T-helper 17 cell (primary cell): ENCODE results near the gene CDK15. TPM values are rescaled to one million over a fixed set of nuclear protein-coding genes. Genes with fewer than 3 reads are reported as not detected.
"Not testable (repeated sequence)": the region's sequence is repeated elsewhere in the genome, so short reads cannot be mapped to it uniquely, and the experiment has no call there.

Experiments
- ATAC-seq: fragments of 150-1000 bp; cut with Tn5 transposase; 2 replicates; pipeline ENCODE4 v1.10.0; 2021; ENCODE audit warnings: mild to moderate bottlenecking, moderate library complexity
- DNase-seq, 3 donors: peaks; one replicate each; pipeline versions ENCODE4 v3.0.0 to v3.0.0-alpha.2; 2020 to 2021
- H3K9me3 ChIP-seq: one replicate; pipeline ENCODE4 v1.7.0; 2013; ENCODE audit warnings: low read length, mild to moderate bottlenecking; ENCODE audit not compliant: control insufficient read depth, poor library complexity, severe bottlenecking
- H3K27ac Mint-ChIP-seq: one replicate; pipeline ENCODE4 v1.8.0; 2022; ENCODE audit warnings: mild to moderate bottlenecking, moderate library complexity, mixed read lengths
- H3K27me3 Mint-ChIP-seq: one replicate; pipeline ENCODE4 v1.8.0; 2022; ENCODE audit warnings: mixed read lengths
- H3K36me3 Mint-ChIP-seq: one replicate; pipeline ENCODE4 v1.8.0; 2022; ENCODE audit warnings: low read depth, mixed read lengths
- H3K4me1 Mint-ChIP-seq: one replicate; pipeline ENCODE4 v1.8.0; 2022; ENCODE audit warnings: mild to moderate bottlenecking, mixed read lengths
- H3K4me3 Mint-ChIP-seq: one replicate; pipeline ENCODE4 v1.8.0; 2022; ENCODE audit warnings: mild to moderate bottlenecking, moderate library complexity, mixed read lengths
- total RNA-seq, 4 donors: library from RNA in 2 of 4; stranded (reverse) in 2 of 4; gene quantifications; one replicate each; pipeline ENCODE4 v1.2.3 and lab custom pipeline; 2022 to 2026

The CDK15 gene
- total RNA-seq, 2 donors from 2014 or later, result not detected

DNA sequence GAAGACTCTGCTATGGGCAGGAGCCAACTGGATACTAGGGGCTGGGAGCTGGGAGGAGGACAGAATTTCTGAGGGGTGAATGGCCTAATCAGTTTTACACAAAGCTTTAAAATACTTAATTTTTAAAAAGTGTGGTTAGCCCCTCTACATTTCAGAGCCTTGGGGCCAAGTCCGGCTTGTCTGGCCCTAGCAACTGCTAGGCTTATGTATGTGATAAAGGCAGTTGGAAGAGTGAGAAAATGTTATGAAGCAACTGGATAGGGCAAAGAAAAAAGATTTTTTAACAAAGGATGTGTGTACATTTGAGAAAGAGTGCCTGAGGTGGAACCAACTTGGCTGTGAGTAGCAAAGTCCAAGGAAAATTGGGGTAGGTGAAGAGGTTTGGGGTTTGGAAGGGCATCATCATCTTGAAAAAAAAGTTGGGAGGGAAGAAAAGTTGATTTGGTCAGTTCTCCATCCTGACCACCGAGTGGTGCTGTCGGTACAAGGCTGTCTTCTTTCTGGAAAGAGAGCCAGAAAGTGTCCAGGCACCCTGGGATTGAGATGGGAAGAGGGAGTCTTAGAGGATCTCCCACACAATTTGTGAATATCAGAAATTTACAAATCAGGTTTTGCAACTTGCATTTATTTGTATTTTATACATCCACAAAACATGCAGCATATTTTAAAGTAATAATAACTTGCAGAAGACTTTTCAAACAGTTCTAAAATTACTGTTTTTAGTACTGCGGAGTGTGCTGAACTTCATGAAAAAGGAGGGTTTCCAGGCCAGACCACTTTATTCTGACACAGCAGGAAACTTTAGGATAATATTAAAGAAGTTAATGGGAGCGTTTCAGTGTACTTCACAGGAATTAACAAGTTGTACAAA is 10.5 kb upstream of the CDK15 start:
- no peaks in the 10 kb centered on the region for H3K4me1 Mint-ChIP-seq
- no peaks in the 10 kb centered on the region for H3K9me3 ChIP-seq
- H3K27me3 Mint-ChIP-seq, result peaks cover 21% of the 10 kb centered on the region
- peaks cover 2% of the 10 kb centered on the region for H3K36me3 Mint-ChIP-seq
- DNase-seq (no peak), ATAC-seq (no peak)
- no peak overlapping the region for H3K4me3 Mint-ChIP-seq
- H3K27ac Mint-ChIP-seq, result no peak overlapping the region

DNA sequence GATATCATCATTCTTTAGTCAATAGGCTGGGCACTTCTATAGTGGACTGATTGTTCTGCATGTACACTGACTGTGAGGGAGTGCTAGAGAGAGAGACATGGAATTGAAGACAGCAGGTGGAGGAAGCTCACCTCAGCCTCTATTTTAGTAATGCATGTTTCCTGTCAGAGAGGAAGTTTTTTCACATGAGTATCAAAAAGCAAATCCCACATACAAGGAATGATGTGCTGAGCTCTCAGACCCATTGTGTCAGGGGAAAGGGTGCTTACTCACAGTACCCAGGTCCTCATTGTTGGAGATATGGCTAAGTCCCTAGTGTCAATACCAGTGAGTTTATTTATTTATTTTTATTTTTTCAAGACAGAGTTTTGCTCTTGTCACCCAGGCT is 9.9 kb upstream of the CDK15 start:
- Mint-ChIP-seq H3K4me3 (no peak overlapping the region), H3K4me1 (no peaks in the 10 kb centered on the region), H3K27me3 (peaks cover 26% of the 10 kb centered on the region), H3K27ac (no peak overlapping the region), H3K36me3 (peaks cover 4% of the 10 kb centered on the region)
- no peak for DNase-seq
- no peaks in the 10 kb centered on the region for H3K9me3 ChIP-seq
- ATAC-seq, result no peak

DNA sequence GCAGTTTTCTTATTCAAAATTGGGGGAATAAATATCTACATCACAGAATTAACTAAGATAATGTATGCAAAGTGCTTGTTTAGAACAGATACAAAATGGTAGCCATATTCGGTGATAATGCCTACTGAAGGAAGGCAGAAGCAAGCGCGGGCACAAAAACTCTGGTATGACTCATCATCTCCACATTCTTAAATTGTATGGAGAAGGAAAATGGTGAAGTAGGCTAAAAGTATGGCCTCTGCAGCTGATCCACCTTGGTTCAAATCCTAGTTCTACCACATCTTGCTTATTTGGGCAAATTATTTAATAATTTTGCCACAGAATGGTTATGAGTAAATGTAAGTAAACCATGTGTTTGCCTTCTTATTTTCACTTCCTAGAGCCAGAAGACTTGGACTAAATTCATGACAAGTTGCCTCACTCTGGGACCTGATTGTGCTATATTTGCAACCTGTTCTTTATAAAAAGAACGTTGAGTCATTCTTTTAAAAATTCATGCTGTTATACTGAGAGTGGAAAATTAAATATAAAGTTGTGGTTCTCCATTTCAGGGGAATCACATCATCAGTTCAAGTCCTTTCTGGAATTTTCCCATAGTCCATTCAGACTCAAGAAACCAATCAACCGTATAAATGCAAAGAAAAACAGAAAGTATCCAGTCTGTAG is 9.0 kb upstream of the CDK15 start:
- peaks cover 30% of the 10 kb centered on the region for H3K27me3 Mint-ChIP-seq
- ATAC-seq, result no peak
- no peaks in the 10 kb centered on the region for H3K9me3 ChIP-seq
- H3K4me1 Mint-ChIP-seq, result no peaks in the 10 kb centered on the region
- DNase-seq, result no peak
- no peak overlapping the region for H3K27ac Mint-ChIP-seq
- no peak overlapping the region for H3K4me3 Mint-ChIP-seq
- peaks cover 4% of the 10 kb centered on the region for H3K36me3 Mint-ChIP-seq

DNA sequence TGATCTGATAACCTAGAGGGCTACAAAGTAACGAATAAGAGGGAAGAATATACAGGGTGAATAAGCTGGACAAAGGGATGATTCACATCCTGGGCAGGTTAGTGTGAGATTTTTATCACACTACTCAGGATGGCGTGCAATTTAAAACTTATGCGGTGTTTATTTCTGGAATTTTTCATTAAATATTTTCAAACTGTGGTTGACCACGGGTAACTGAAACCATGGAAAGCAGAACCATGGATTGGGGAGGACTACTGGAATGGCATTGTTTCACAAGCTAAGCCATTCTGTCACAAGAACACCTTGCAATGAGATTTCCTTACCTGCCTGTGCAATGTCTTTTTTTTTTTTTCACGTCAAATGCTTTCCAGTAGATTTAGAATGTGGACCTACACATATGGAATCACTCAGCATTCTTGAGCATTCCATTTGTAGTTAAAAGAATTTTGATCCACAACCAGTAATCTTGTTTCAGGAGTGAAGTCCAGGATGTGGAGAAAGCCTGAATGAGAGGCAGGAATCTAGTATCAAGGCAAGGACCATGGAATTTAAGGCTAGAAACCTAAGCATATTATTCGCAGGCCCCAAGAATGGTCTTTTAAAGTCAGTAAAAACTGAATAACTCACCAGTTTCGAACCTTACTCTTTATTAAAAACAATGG is 8.0 kb upstream of the CDK15 start:
- ATAC-seq (no peak), DNase-seq (no peak)
- H3K4me1 Mint-ChIP-seq, result no peaks in the 10 kb centered on the region
- no peak overlapping the region for H3K27ac Mint-ChIP-seq
- H3K4me3 Mint-ChIP-seq, result no peak overlapping the region
- H3K9me3 ChIP-seq, result no peaks in the 10 kb centered on the region
- H3K36me3 Mint-ChIP-seq, result peaks cover 4% of the 10 kb centered on the region
- peaks cover 39% of the 10 kb centered on the region for H3K27me3 Mint-ChIP-seq

DNA sequence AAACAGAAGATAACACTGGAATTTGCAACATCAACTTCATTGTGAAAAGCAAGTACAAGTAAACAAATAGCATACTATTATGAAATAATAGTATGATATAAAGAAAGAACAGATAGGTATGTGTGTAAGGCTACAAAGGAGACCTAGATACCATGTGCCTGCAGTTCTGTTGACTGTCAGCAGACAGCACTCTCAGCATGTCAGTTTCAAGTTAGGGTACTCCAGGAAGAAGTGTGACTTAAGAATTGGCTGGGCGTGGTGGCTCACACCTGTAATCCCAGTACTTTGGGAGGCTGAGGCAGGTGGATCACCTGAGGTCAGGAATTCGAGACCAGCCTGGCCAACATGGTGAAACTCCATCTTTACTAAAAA is 7.4 kb upstream of the CDK15 start:
- H3K36me3 Mint-ChIP-seq, H3K9me3 ChIP-seq, ATAC-seq, H3K4me3 Mint-ChIP-seq, H3K4me1 Mint-ChIP-seq, DNase-seq, H3K27ac Mint-ChIP-seq: not testable (repeated sequence)
- H3K27me3 Mint-ChIP-seq, result peaks cover 44% of the 10 kb centered on the region

DNA sequence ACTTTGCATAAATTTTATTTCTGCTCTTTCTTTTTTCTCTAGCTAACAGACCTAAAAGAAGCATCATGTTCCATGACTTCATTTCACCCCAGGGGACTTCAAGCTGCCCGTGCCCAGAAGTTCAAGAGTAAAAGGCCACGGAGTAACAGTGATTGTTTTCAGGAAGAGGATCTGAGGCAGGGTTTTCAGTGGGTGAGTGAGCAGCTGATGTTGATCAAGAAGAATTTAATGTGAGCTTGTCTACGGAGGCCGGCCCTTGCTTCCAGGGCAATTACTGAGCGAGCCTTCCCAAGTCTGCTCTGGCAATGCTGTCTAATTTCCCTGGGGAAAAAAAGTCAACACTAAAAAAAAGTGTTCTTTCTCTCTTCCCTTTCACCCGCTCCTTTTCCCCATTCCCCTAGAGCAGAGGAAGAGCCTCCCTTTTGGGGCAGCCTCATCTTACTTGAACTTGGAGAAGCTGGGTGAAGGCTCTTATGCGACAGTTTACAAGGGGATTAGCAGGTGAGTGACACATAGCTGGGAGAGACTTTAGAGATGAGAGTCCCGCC is 1.2 kb downstream of the CDK15 start:
- H3K36me3 Mint-ChIP-seq, result no peaks in the 10 kb centered on the region
- H3K9me3 ChIP-seq, result no peaks in the 10 kb centered on the region
- H3K4me3 Mint-ChIP-seq, result no peak overlapping the region
- H3K27me3 Mint-ChIP-seq, result peaks cover 45% of the 10 kb centered on the region
- no peak for ATAC-seq
- H3K27ac Mint-ChIP-seq, result no peak overlapping the region
- DNase-seq, result no peak
- no peaks in the 10 kb centered on the region for H3K4me1 Mint-ChIP-seq

DNA sequence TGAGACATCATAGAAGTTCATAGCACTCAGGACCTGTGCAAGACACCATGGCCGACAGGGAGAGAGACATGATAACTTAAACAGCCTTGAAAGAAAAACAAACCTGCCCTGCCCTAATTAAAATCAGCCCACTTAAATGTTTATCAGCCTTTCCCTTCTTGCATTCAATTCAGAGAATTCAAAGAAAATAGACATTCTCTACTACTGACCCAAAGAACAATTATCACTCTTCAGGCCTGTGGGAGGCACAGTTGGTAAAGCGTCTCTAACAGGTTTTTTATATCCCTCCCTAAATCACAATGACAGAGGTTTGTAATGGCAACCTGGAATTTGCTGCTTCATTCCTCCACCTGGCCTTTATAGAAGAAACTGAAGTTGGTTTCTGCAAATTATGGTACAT is 1.7 kb downstream of the CDK15 start:
- H3K27ac Mint-ChIP-seq, result no peak overlapping the region
- no peak for DNase-seq
- no peak overlapping the region for H3K4me3 Mint-ChIP-seq
- no peaks in the 10 kb centered on the region for H3K9me3 ChIP-seq
- ATAC-seq, result no peak
- no peaks in the 10 kb centered on the region for H3K4me1 Mint-ChIP-seq
- H3K27me3 Mint-ChIP-seq, result peaks cover 41% of the 10 kb centered on the region
- no peaks in the 10 kb centered on the region for H3K36me3 Mint-ChIP-seq

DNA sequence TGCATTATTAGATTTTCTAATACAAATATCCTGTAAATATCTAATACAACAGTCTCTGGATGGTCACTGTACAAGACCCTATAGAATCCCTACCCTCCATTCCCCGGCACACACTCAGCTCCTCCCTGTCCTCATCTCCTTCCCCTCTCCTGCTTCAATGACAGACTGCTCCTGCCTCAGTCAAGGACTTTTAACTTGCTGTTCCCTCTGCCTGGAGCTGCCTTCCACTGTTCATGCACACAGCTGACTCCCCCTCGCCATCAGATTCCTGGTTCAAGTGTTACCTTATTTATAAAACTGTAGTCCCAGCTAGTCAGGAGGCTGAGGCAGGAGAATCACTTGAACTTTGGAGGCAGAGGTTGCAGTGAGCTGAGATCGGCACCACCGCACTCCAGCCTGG is 3.3 kb downstream of the CDK15 start:
- no peak overlapping the region for H3K4me3 Mint-ChIP-seq
- no peaks in the 10 kb centered on the region for H3K9me3 ChIP-seq
- H3K27ac Mint-ChIP-seq, result no peak overlapping the region
- H3K4me1 Mint-ChIP-seq, result no peaks in the 10 kb centered on the region
- DNase-seq, result no peak
- H3K27me3 Mint-ChIP-seq, result peaks cover 43% of the 10 kb centered on the region
- no peak for ATAC-seq
- no peaks in the 10 kb centered on the region for H3K36me3 Mint-ChIP-seq

DNA sequence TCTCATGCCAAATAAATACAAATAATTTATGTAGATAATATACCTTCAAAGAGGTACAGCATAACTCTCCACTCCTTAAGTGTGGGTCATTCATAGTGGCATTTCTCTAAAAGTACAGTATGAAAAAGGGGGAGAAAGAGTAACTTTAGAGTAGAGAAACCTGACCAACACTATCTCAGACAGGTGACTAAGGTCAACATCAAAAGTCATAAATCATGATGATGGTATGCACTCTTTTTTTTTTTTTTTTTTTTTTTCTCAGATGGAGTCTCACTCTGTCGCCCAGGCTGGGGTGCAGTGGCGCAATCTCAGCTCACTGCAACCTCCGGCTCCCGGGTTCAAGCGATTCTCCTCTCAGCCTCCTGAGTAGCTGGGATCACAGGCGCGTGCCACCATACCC is 4.3 kb downstream of the CDK15 start:
- ATAC-seq, H3K4me1 Mint-ChIP-seq, H3K36me3 Mint-ChIP-seq, H3K27ac Mint-ChIP-seq, DNase-seq, H3K4me3 Mint-ChIP-seq, H3K9me3 ChIP-seq: not testable (repeated sequence)
- H3K27me3 Mint-ChIP-seq, result peaks cover 43% of the 10 kb centered on the region

DNA sequence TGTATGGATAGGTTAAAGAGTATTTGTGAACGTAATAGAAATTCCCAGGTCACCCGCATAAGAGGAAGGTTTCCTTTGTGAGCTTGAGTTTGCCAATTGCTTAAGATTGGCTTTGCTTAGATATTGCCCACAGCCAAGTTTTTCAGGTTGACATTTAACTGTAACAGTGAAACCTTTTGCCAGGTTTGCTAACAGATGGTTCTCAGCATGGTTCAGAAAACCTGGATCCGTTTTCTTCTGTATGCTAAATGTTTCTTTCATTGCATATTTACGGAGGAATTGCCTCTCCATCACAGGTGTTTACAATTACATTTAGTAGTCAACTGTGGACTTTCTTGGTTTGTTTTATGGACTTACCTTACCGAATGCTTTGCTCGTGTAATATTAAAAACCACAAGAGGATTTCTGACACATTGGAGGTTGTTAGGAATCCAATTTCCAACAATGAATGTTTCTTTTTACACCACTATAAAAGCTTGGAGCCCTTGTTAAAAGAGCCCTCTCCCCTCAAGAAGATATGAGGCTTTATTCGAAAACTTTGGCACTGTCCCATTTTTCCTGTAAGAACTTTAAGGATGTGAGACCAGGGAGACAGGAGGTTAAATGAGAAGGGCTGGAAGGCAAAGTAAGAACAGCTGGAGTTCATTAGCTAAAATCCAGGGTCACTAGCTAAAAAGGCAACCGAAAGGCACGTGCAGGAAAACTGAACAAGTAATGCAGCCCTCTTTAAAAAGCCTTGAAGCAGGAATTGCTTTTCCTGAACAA is 7.8 kb downstream of the CDK15 start:
- Mint-ChIP-seq H3K36me3 (no peaks in the 10 kb centered on the region), H3K4me3 (no peak overlapping the region), H3K27me3 (peaks cover 34% of the 10 kb centered on the region), H3K27ac (no peak overlapping the region), H3K4me1 (no peaks in the 10 kb centered on the region)
- ATAC-seq (no peak), DNase-seq (no peak)
- H3K9me3 ChIP-seq, result no peaks in the 10 kb centered on the region

DNA sequence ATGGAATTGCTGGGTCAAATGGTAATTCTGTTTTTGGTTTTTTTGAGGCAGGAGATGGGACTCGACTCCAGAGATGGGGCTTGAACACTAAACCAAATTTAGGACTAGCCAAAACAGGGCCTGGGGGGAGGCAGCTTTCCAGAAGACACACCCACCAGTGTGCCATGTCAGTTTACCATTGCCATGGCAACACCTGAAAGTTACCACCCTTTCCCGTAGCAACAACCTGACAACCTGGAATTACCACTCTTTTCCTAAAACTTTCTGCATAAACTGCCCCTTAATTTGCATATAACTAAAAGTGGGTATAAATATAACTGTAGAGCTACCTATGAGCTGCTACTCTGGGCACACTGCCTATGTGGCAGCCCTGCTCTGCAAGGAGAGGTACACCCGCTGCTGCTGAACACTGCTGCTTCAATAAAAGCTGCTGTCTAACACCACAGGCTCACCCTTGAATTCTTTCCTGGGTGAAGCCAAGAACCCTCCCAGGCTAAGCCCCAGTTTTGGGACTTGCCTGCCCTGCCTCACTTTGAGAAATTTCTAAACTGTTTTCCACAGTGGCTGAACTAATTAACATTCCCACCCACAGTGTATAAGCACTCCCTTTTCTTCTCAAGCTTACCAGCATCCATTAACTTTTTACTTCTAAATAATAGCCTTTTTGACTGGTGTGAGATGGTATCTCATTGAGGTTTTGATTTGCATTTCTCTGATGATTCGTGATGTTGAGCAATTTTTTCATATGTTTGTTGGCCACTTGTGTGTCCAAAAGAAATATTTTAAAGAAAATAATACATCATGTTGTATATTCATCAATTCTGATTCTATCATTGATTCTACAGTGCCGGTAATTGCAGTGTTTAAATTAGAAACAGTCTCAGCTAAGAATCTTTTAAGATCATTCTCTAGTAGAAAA is 10.6 kb downstream of the CDK15 start:
- H3K4me1 Mint-ChIP-seq, result no peaks in the 10 kb centered on the region
- H3K27me3 Mint-ChIP-seq, result peaks cover 29% of the 10 kb centered on the region
- H3K9me3 ChIP-seq, result no peaks in the 10 kb centered on the region
- ATAC-seq, result no peak
- no peaks in the 10 kb centered on the region for H3K36me3 Mint-ChIP-seq
- no peak overlapping the region for H3K4me3 Mint-ChIP-seq
- H3K27ac Mint-ChIP-seq, result no peak overlapping the region
- no peak for DNase-seq

DNA sequence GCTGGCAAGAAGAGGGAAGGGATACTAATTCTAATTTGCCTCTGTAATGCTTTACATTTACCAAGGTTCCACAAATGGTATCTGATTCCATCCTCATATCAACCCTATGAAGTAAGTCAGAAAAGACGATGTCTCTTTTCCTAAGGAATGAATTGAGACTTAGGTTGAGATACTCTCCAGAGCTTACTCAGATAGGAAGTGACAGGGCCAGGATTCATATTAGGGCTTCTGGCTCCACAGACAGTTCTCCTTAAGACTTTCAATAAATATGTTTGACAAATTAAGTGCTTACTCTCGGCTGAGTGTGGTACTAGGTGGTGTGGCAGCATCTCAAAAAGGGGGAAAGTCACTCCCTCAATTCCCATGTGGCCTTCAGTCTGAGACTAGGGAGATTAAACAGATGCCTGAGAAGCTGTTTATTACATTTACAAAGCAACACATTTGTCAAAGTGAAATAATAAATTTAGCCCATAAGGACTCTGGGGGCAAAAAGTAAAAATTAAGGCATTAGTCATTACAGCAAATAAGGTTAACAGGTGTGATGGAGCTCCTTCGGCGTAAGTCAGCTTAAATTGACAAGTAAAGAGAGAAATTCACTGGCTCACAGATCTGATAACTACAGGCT is 14.2 kb downstream of the CDK15 start:
- Mint-ChIP-seq H3K4me1 (no peaks in the 10 kb centered on the region), H3K27me3 (peaks cover 24% of the 10 kb centered on the region), H3K36me3 (peaks cover 2% of the 10 kb centered on the region), H3K4me3 (no peak overlapping the region), H3K27ac (no peak overlapping the region)
- no peaks in the 10 kb centered on the region for H3K9me3 ChIP-seq
- ATAC-seq (no peak), DNase-seq (no peak)
